ENCODE results near the gene PPP2R5A. TPM values are rescaled to one million over a fixed set of nuclear protein-coding genes. Genes with fewer than 3 reads are reported as not detected.

The PPP2R5A gene
- total RNA-seq, 1 experiment from 2014 or later: 22.0 TPM

GRCh38 chr1:212293579-212293978, 8.4 kb downstream of the PPP2R5A start:
- H3K14ac ChIP-seq (ENCODE audit: insufficient read depth, low read length): no peak overlapping the region
- H3K23me2 ChIP-seq (ENCODE audit: insufficient read length, low read depth, low read length, poor library complexity, severe bottlenecking): no peaks in the 10 kb centered on the region
- H4K20me1 ChIP-seq (ENCODE audit: control insufficient read depth, insufficient read depth, insufficient read length): no peaks in the 10 kb centered on the region
- H2AK5ac ChIP-seq (ENCODE audit: insufficient read length, low read length): no peak overlapping the region
- H3K27me3 ChIP-seq (ENCODE audit: insufficient read depth, low read length): no peaks in the 10 kb centered on the region
- Mint-ChIP-seq H3K36me3 (ENCODE audit: insufficient read depth in 1 of 3, low read depth in 3 of 3) (no peaks in the 10 kb centered on the region; a peak in 1 of 7 replicates), H3K4me1 (peaks cover 49 to 56% of the 10 kb centered on the region in 2 experiments), H3K4me3 (no peak overlapping the region; a peak in 1 of 5 replicates), H3K9me3 (no peaks in the 10 kb centered on the region), H3K27me3 (ENCODE audit: low read depth) (no peaks in the 10 kb centered on the region), H3K27ac (peak overlapping the region in 1 of 3 experiments; percentile 9; a peak in 3 of 7 replicates)
- no peak overlapping the region for H3K9ac ChIP-seq (ENCODE audit: extremely low read depth, insufficient read length, low read length)
- no peak overlapping the region for H2BK20ac ChIP-seq (ENCODE audit: low read depth, low read length, poor library complexity, severe bottlenecking)
- no peak overlapping the region for H3K4me2 ChIP-seq (ENCODE audit: insufficient read depth, insufficient read length, low read length)
- H4K5ac ChIP-seq (ENCODE audit: insufficient read length, low read depth, low read length): no peak overlapping the region
- H3K23ac ChIP-seq (ENCODE audit: insufficient read length, low read depth, low read length): no peak overlapping the region
- H4K91ac ChIP-seq (ENCODE audit: insufficient read length, low read depth, low read length): no peak overlapping the region
- no peak overlapping the region for H3K4ac ChIP-seq (ENCODE audit: low read depth, low read length)
- H2BK120ac ChIP-seq (ENCODE audit: low read depth, low read length, poor library complexity, severe bottlenecking): no peak overlapping the region
- DNase-seq: no peak
- peaks cover 7% of the 10 kb centered on the region for H3K79me1 ChIP-seq (ENCODE audit: insufficient read depth, low read depth, low read length, poor library complexity, severe bottlenecking)
- no peak overlapping the region for H3K56ac ChIP-seq (ENCODE audit: insufficient read length, low read depth, low read length)
- H2BK12ac ChIP-seq (ENCODE audit: insufficient read length, low read depth, low read length): no peak overlapping the region
- no peak overlapping the region for H2BK5ac ChIP-seq (ENCODE audit: insufficient read length, low read length)
- peak; percentile 55 for TF ChIP-seq CTCF (conservative IDR thresholded peaks at IDR 0.05)
- H4K8ac ChIP-seq (replicated peaks; ENCODE audit: insufficient read length, low read depth, low read length): no peak overlapping the region
- no peak overlapping the region for H3K27ac ChIP-seq (ENCODE audit: insufficient read length, low read depth, low read length)
- H2BK15ac ChIP-seq (ENCODE audit: low read depth, low read length): no peak overlapping the region
- H3K4me1 ChIP-seq (ENCODE audit: insufficient read depth, low read length): no peaks in the 10 kb centered on the region; the same call in 1 of the 2 replicates
- H2AFZ ChIP-seq (ENCODE audit: low read length): no peak overlapping the region
- no peak overlapping the region for H3T11ph ChIP-seq (ENCODE audit: low read length)
- H3K9me3 ChIP-seq (ENCODE audit: control insufficient read depth, low read depth, low read length): no peaks in the 10 kb centered on the region
- no peak overlapping the region for H3K18ac ChIP-seq (ENCODE audit: insufficient read length, low read depth, low read length)
- peaks cover 15% of the 10 kb centered on the region; the same call in 1 of the 2 replicates for H3K79me2 ChIP-seq (ENCODE audit: insufficient read depth, low read length)
- no CpG with 5 or more reads among the region's 1 CpG for WGBS (ENCODE audit: extremely low coverage, insufficient read length, low lambda C conversion rate)
